Choroid plexus epithelial cell (primary cell): ENCODE measurements around the gene SRP68.
"Not testable (repeated sequence)": the region's sequence is repeated elsewhere in the genome, so short reads cannot be mapped to it uniquely, and the experiment has no call there.

Experiments used
- DNase-seq: peaks from one replicate; pipeline ENCODE4 v3.0.0-alpha.2; 2010; ENCODE audit warnings: low read depth
- H3K4me3 ChIP-seq: 2 replicates; pipeline ENCODE4 v1.5.1; 2011; ENCODE audit warnings: low read depth, mild to moderate bottlenecking, control low read depth, low read length, moderate library complexity
- TF ChIP-seq, protein P1 (sequence below): conservative IDR thresholded peaks from 2 replicates; pipeline ENCODE4 v1.5.1; 2011; ENCODE audit warnings: low read depth, mild to moderate bottlenecking, control low read depth, inconsistent platforms, low read length, moderate library complexity

The SRP68 gene

GRCh38 chr17:76048025-76048605, 24.2 kb downstream of the SRP68 start:
- no peak overlapping the region for H3K4me3 ChIP-seq
- no peak for DNase-seq
- TF ChIP-seq, protein P1, sequence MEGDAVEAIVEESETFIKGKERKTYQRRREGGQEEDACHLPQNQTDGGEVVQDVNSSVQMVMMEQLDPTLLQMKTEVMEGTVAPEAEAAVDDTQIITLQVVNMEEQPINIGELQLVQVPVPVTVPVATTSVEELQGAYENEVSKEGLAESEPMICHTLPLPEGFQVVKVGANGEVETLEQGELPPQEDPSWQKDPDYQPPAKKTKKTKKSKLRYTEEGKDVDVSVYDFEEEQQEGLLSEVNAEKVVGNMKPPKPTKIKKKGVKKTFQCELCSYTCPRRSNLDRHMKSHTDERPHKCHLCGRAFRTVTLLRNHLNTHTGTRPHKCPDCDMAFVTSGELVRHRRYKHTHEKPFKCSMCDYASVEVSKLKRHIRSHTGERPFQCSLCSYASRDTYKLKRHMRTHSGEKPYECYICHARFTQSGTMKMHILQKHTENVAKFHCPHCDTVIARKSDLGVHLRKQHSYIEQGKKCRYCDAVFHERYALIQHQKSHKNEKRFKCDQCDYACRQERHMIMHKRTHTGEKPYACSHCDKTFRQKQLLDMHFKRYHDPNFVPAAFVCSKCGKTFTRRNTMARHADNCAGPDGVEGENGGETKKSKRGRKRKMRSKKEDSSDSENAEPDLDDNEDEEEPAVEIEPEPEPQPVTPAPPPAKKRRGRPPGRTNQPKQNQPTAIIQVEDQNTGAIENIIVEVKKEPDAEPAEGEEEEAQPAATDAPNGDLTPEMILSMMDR = no peak

DNA sequence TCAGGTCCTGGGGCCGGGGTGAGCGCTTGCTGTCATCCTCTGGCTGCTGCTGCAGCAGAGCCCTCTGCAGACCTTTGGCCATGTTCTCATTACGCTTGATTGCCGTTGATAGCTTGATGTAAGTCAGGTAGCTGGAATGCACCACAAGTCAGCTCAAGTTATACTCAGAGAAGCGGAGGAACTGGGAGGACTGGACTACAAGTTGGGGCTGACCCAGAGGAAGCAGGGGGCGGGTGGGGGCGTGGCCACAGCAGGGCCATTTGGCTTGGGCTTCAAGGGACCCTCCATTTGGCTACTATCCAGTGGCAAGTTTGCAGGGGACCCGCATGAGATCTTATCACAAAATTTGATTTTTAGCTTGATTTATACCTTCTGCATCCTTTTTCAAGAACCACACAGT, 26.3 kb downstream of the SRP68 start:
- DNase-seq = no peak
- TF ChIP-seq, protein P1 = no peak
- no peak overlapping the region for H3K4me3 ChIP-seq

DNA sequence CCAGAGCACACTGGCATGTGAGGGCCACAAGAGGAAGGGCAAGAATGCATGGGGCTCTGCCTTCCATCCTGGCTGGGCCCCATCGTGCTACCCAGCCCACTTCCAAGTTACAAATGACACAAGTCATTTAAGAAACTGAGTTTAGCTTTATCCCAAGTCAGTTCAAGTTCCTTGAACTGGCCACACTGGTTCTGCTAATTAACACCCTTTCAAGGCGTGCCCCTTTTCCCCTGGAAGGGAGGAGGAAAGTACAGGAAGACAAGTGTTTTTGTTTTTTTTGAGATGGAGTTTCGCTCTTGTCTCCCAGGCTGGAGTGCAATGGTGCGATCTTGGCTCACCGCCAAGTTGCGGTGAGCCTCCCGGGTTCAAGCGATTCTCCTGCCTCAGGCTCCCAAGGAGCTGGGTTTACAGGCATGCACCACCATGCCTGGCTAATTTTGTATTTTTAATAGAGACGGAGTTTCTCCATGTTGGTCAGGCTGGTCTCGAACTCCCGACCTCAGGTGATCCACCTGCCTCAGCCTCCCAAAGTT, 27.8 kb downstream of the SRP68 start:
- DNase-seq, H3K4me3 ChIP-seq: not testable (repeated sequence)

DNA sequence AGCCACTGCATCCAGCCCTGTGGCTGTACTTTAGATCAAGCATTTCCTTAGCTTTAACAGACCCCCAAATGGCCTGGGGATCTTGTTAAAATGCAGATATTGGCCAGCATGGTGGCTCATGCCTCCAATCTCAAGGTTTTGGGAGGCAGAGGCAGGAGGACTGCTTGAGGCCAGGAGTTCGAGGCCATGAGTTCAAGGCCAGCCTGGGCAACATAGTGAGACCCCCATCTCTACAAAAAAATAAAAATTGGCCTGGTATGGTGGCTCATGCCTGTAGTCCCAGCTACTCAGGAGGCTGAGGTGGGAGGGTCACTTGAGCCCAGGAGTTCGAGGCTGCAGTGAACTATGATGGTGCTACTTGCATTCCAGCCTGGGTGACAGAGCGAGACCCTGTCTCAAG, 29.4 kb downstream of the SRP68 start:
- not testable (repeated sequence) for DNase-seq, H3K4me3 ChIP-seq

DNA sequence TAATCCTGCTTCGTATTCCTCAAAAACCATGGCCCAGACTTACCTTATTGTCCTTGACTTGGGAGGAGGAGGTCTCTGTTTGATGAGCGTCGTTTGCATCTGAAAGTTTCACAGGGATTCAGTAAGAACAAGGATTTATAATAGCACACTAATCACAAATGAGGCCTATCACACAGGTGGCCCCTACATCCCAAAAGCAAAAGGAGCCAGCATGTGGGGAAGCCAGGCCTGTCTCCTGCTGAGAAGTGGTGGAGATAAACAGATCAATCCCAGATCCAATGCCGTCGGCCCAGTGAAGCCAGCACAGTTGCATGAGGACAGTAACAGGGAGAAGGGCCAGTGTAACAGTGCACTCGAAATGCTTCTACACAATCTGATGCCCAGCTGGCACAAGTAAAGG, 31.9 kb downstream of the SRP68 start:
- DNase-seq = no peak
- TF ChIP-seq, protein P1 = no peak
- no peak overlapping the region for H3K4me3 ChIP-seq

DNA sequence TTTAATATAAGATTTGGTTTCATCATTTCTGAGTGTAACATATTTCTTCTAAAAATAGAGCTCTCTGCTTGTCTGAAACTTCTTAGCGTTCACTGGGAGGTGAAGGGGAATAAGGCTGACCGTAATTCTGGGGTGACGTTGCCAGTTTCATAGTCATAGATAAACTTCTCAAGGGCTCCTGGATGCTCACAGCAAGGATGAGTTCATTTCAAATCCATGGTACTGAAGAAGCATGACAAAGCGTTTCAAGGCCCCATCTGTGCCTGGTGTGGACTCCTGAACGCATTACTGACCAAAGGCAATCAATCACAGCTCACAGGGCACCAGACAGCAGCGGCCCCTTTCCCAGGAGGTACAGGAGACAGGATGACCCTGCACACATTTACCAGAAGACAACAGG, 33.2 kb downstream of the SRP68 start:
- TF ChIP-seq, protein P1 = no peak
- no peak overlapping the region for H3K4me3 ChIP-seq
- no peak for DNase-seq

DNA sequence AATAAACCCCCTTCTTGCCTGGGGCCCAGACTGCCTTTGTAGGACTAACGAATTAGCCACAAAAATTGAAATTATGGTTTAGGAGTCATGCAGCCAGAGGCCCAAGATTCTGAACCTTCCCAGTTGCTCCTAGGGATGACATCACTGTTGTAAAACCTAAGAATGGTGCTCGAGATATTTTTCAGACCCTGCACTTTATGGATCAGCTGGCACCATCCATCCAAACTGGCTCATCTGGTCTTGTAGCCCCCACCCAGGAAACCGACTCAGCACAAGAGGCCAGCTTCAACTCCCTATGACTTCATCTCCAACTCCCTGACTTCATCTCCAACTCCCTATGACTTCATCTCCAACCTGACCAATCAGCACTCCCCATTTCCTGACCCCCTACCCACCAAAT, 34.3 kb downstream of the SRP68 start:
- DNase-seq = no peak
- TF ChIP-seq, protein P1 = no peak
- no peak overlapping the region for H3K4me3 ChIP-seq

DNA sequence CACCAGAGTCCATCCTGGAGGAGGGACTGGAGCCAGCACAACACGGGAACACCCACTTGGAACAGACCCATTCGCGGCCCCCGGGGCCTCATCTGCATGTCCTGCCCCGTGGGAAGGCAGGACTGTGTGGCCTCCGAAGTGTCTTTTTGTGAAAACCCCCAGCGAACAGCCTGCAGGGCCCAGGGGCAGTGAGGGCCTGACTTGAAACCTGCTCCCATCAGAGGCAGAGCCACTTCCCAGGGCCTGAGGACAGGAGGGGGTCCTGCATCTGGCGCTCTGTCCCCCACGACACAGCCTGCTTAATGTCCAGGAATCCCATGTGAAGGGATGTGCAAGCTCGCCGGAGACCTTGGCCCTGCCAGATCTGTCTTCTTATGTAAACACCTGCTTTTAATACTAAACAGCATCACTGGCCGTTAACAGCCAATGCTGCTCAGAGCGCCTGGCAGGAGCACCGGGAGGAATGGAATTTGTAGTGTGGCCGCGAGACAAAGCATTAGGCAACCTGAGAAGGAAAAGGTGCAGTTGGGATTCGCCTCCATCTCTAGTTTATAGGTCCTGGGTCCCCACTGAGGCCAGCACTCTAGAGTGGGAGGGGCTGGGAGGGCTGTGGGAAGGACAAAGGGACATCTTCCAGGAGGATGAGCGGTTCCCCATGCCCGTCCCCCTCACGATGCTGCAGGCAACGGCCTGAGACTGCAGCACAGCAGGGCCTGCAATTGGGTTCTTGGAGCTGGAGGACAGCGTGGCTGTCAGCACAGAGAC, 35.6 kb downstream of the SRP68 start:
- no peak overlapping the region for H3K4me3 ChIP-seq
- peak; percentile 16 for DNase-seq
- TF ChIP-seq, protein P1 = no peak
